H1 (cell line): ENCODE data around the gene DHTKD1. TPM values are rescaled to one million over a fixed set of nuclear protein-coding genes. Genes with fewer than 3 reads are reported as not detected.

ENCODE experiments used
- CTCF ChIA-PET: fragments of 300-600 bp; sonication (Branson Sonifier 250); formaldehyde crosslinking; loops from one replicate; lab custom pipeline; 2021; ENCODE audit not compliant: partially characterized antibody; lab: Charles Lee
- POLR2A ChIA-PET: fragments of 300-600 bp; sonication (Branson Sonifier 250); formaldehyde crosslinking; loops from one replicate; lab custom pipeline; 2021; ENCODE audit warnings: inconsistent platforms; ENCODE audit not compliant: partially characterized antibody; lab: Charles Lee
- DNase-seq, 2 experiments: peaks; one replicate each; pipeline versions ENCODE4 v3.0.0 to v3.0.0-alpha.2; 2010 to 2022; ENCODE audit warnings: low spot score in 2 of 2, low read depth in 1 of 2, mixed read lengths in 1 of 2
- FAIRE-seq: peaks from 2 replicates; lab custom pipeline; 2011; peaks lifted over from hg19 to GRCh38; lab: Jason Lieb, UNC
- H2AFZ ChIP-seq: 2 replicates; pipeline ENCODE4 v1.8.1; 2012; ENCODE audit warnings: low read length, inconsistent platforms
- H2AK5ac ChIP-seq: 2 replicates; pipeline ENCODE4 v1.6.1; 2013; ENCODE audit warnings: low read depth, low read length
- H2BK120ac ChIP-seq: replicated peaks from 2 replicates; pipeline ENCODE3; 2013; ENCODE audit warnings: low read depth, low read length, inconsistent platforms
- H2BK12ac ChIP-seq: 2 replicates; pipeline ENCODE4 v1.6.1; 2013; ENCODE audit warnings: low read depth, low read length
- H2BK15ac ChIP-seq: 2 replicates; pipeline ENCODE4 v1.6.1; 2013; ENCODE audit warnings: low read length
- H2BK20ac ChIP-seq: 2 replicates; pipeline ENCODE4 v1.6.1; 2013; ENCODE audit warnings: low read length
- H2BK5ac ChIP-seq: 2 replicates; pipeline ENCODE4 v1.6.1; 2013; ENCODE audit warnings: low read depth, low read length
- H3K14ac ChIP-seq: 2 replicates; pipeline ENCODE4 v1.6.1; 2013; ENCODE audit warnings: inconsistent platforms; ENCODE audit not compliant: insufficient read length
- H3K18ac ChIP-seq: 2 replicates; pipeline ENCODE4 v1.6.1; 2013; ENCODE audit warnings: low read length; ENCODE audit errors: extremely low read depth
- H3K23ac ChIP-seq: 2 replicates; pipeline ENCODE4 v1.6.1; 2013; ENCODE audit warnings: inconsistent platforms; ENCODE audit not compliant: insufficient read length
- H3K23me2 ChIP-seq: 2 replicates; pipeline ENCODE4 v1.6.1; 2013; ENCODE audit warnings: low read depth, low read length
- H3K27ac ChIP-seq: 2 replicates; pipeline ENCODE4 v1.6.1; 2011; ENCODE audit warnings: low read depth, low read length, inconsistent platforms
- H3K27me3 ChIP-seq, 4 experiments: replicated peaks in 1 of 4; 1 replicate in 1 of 4; 2 replicates in 3 of 4; pipeline versions ENCODE4 v1.6.1 to v1.8.1; 2011 to 2013; ENCODE audit warnings: low read length in 3 of 4, mild to moderate bottlenecking in 3 of 4, inconsistent platforms in 2 of 4, mixed read lengths in 2 of 4, moderate library complexity in 1 of 4; ENCODE audit not compliant: control insufficient read depth in 3 of 4, insufficient read depth in 3 of 4; ENCODE audit errors: extremely low read depth in 1 of 4
- H3K36me3 ChIP-seq, 4 experiments: 2 replicates each; pipeline versions ENCODE4 v1.6.1 to v1.8.1; 2011 to 2013; ENCODE audit warnings: mild to moderate bottlenecking in 4 of 4, low read length in 3 of 4, moderate library complexity in 2 of 4, control low read depth in 1 of 4, inconsistent platforms in 1 of 4; ENCODE audit not compliant: insufficient read depth in 4 of 4, control insufficient read depth in 2 of 4
- H3K4ac ChIP-seq: replicated peaks from 2 replicates; pipeline ENCODE3; 2013; ENCODE audit warnings: low read length, low read depth, mixed read lengths, inconsistent platforms; ENCODE audit not compliant: insufficient read length
- H3K4me1 ChIP-seq, 4 experiments: replicated peaks in 1 of 4; 1 replicate in 1 of 4; 2 replicates in 3 of 4; pipeline versions ENCODE4 v1.6.1 to v1.8.1; 2011 to 2013; ENCODE audit warnings: low read length in 3 of 4, inconsistent platforms in 2 of 4, mixed read lengths in 1 of 4; ENCODE audit not compliant: insufficient read depth in 4 of 4, control insufficient read depth in 3 of 4
- H3K4me2 ChIP-seq, 2 experiments: 2 replicates each; pipeline versions ENCODE4 v1.6.1 to v1.8.1; 2011 to 2013; ENCODE audit warnings: low read depth in 2 of 2, low read length in 2 of 2, control low read depth in 1 of 2, inconsistent platforms in 1 of 2, mild to moderate bottlenecking in 1 of 2; ENCODE audit not compliant: insufficient read depth in 1 of 2
- H3K4me3 ChIP-seq, 4 experiments: fragments of 200-600, 300-600 bp in 1 of 4; sonication (generic), shearing (Covaris generic), sonication (Bioruptor Twin) in 1 of 4; 2 replicates each; pipeline versions ENCODE4 v1.5.1 to v1.8.1; 2011 to 2016; ENCODE audit warnings: low read length in 4 of 4, low read depth in 3 of 4, control low read depth in 2 of 4, inconsistent platforms in 2 of 4, mild to moderate bottlenecking in 2 of 4, mixed read lengths in 1 of 4, moderate library complexity in 1 of 4; ENCODE audit not compliant: insufficient read depth in 2 of 4; ENCODE audit errors: extremely low read depth in 1 of 4
- H3K56ac ChIP-seq: replicated peaks from 2 replicates; pipeline ENCODE3; 2013; ENCODE audit warnings: low read depth, mild to moderate bottlenecking, mixed read lengths, low read length, inconsistent platforms; ENCODE audit not compliant: insufficient read length
- H3K79me1 ChIP-seq: 2 replicates; pipeline ENCODE4 v1.6.1; 2013; ENCODE audit warnings: low read depth, low read length, control low read depth
- H3K79me2 ChIP-seq, 2 experiments: 2 replicates each; pipeline versions ENCODE4 v1.6.1 to v1.8.1; 2012 to 2013; ENCODE audit warnings: low read length in 2 of 2, mild to moderate bottlenecking in 2 of 2, inconsistent platforms in 1 of 2; ENCODE audit not compliant: insufficient read depth in 2 of 2, control insufficient read depth in 1 of 2
- H3K9ac ChIP-seq, 4 experiments: replicated peaks in 1 of 4; 1 replicate in 1 of 4; 2 replicates in 3 of 4; pipeline versions ENCODE4 v1.6.1 to v1.8.1; 2011 to 2013; ENCODE audit warnings: low read depth in 3 of 4, low read length in 3 of 4, control low read depth in 2 of 4, mild to moderate bottlenecking in 2 of 4, moderate library complexity in 2 of 4, inconsistent platforms in 1 of 4; ENCODE audit errors: extremely low read depth in 1 of 4
- H3K9me3 ChIP-seq, 2 experiments: 2 replicates each; pipeline versions ENCODE4 v1.6.1 to v1.8.1; 2012 to 2013; ENCODE audit warnings: mild to moderate bottlenecking in 2 of 2, moderate library complexity in 2 of 2, control low read depth in 1 of 2, inconsistent platforms in 1 of 2, low read depth in 1 of 2, low read length in 1 of 2, mixed read lengths in 1 of 2; ENCODE audit not compliant: insufficient read depth in 2 of 2
- H4K20me1 ChIP-seq, 2 experiments: replicated peaks in 1 of 2; 2 replicates each; pipeline versions ENCODE3 to v1.8.1; 2011 to 2013; ENCODE audit warnings: inconsistent platforms in 2 of 2, low read length in 2 of 2, mild to moderate bottlenecking in 1 of 2; ENCODE audit not compliant: insufficient read depth in 2 of 2, control insufficient read depth in 1 of 2
- H4K5ac ChIP-seq: 2 replicates; pipeline ENCODE4 v1.6.1; 2013; ENCODE audit warnings: low read length, low read depth, mixed read lengths, inconsistent platforms; ENCODE audit not compliant: insufficient read length
- H4K8ac ChIP-seq: 2 replicates; pipeline ENCODE4 v1.8.0; 2013; ENCODE audit warnings: mild to moderate bottlenecking, moderate library complexity, low read length, inconsistent platforms; ENCODE audit not compliant: insufficient read depth; ENCODE audit errors: extremely low read depth
- H4K91ac ChIP-seq: replicated peaks from 2 replicates; pipeline ENCODE3; 2013; ENCODE audit warnings: low read length, mixed read lengths, inconsistent platforms; ENCODE audit not compliant: insufficient read length
- ASH2L ChIP-seq: fragments of 200-600, 300-600 bp; sonication (generic); IDR thresholded peaks from one replicate; pipeline ENCODE4 v1.7.1; 2017; ENCODE audit warnings: low read length
- CEBPB ChIP-seq: IDR thresholded peaks from 2 replicates; pipeline ENCODE4 v1.6.1; 2012; ENCODE audit warnings: low read depth, low read length
- EZH2 ChIP-seq: fragments of 200-600 bp; sonication (generic); IDR thresholded peaks from 2 replicates; pipeline ENCODE4 v1.7.1; 2012; ENCODE audit warnings: low read depth, mild to moderate bottlenecking, moderate library complexity, low read length, inconsistent platforms; ENCODE audit not compliant: severe bottlenecking
- MAX ChIP-seq: IDR thresholded peaks from 2 replicates; pipeline ENCODE4 v1.6.1; 2012; ENCODE audit warnings: inconsistent platforms
- POLR2AphosphoS5 ChIP-seq: IDR thresholded peaks from 2 replicates; pipeline ENCODE4 v1.6.1; 2011; ENCODE audit warnings: low read depth, low read length
- SUZ12 ChIP-seq: fragments of 200-600 bp; sonication (generic); IDR thresholded peaks from 2 replicates; pipeline ENCODE4 v1.6.1; 2012; ENCODE audit warnings: mild to moderate bottlenecking, inconsistent platforms, low read length, moderate library complexity, mixed read lengths
- WGBS, 2 experiments: shearing (Covaris generic) in 1 of 2; methylation state at CpG; one replicate each; pipeline versions ENCODE4 v1.1.6 to v1.1.7; 2013 to 2015; ENCODE audit warnings: low lambda C conversion rate in 2 of 2, mixed read lengths in 2 of 2, inconsistent platforms in 1 of 2, low coverage in 1 of 2, missing lambda C conversion rate in 1 of 2; ENCODE audit not compliant: insufficient replicate concordance in 2 of 2, insufficient coverage in 1 of 2, insufficient read length in 1 of 2; ENCODE audit errors: extremely low coverage in 1 of 2, missing lambda C conversion rate in 1 of 2; 5-methylcytosine and 5-hydroxymethylcytosine counted together
- polyA plus RNA-seq, 7 experiments: library from polyadenylated mRNA; depleted of rRNA in 3 of 7; stranded (reverse) in 5 of 7; unstranded in 2 of 7; fragments of >200 nt in 5 of 7; fragments of 200-250 nt in 2 of 7; gene quantifications; 1 replicate in 5 of 7; 2 replicates in 1 of 7; 4 replicates in 1 of 7; pipeline versions ENCODE4 v1.2.1 to v1.2.3, GENCODE V29; 2011 to 2013; ENCODE audit warnings: missing spikeins in 2 of 7, mixed read lengths in 2 of 7
- total RNA-seq: library from RNA; stranded (reverse); fragmentation: NEBNext Ultra II Directional; extraction: Animal tissue kit (Norgen Biotek cat#: 25700); gene quantifications from 2 replicates; pipeline ENCODE4 v1.2.1, GENCODE V29; 2021

The DHTKD1 gene
- total and polyA plus RNA-seq, 2 of the 8 experiments (the other 6 are each of a cell fraction or from before 2014, with no cell fraction given): 49.8 to 74.9 TPM

DNA sequence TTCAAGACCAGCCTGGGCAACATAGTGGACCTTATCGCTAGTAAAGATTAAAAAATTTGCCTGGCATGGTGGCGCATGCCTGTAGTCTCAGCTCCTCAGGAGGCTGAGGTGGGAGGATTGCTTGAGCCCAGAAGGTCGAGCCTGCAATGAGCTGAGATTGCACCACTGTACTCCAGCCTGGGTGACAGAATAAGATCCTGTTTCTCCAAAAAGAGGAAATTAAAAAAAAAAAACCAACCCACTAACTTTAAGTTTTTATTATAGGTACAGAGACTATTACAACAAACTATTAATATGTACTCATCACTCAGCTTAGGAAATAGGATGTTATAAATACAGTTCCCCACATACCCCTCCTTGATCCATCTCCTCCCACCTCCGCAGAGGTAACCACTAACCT lies 30.2 kb downstream of the DHTKD1 start:
- H3K27ac ChIP-seq: no peak overlapping the region
- no peaks in the 10 kb centered on the region for H3K23me2 ChIP-seq
- H2BK120ac ChIP-seq: no peak overlapping the region
- FAIRE-seq: no peak
- H2BK15ac ChIP-seq: no peak overlapping the region
- H2AK5ac ChIP-seq: no peak overlapping the region
- WGBS, 2 experiments: 97% methylated on average over 4 of the region's 4 CpGs; no CpG with 5 or more reads in 1 of the 2 experiments
- no peaks in the 10 kb centered on the region for H3K9me3 ChIP-seq
- H2BK12ac ChIP-seq: no peak overlapping the region
- no peak for DNase-seq
- H3K4me3 ChIP-seq: no peak overlapping the region
- no peak overlapping the region for H4K8ac ChIP-seq
- no peak overlapping the region for H3K18ac ChIP-seq
- H3K27me3 ChIP-seq: no peaks in the 10 kb centered on the region
- ChIA-PET CTCF (no interaction called here), POLR2A (interaction anchor here (1.2 kb wide), 1 partner anchor 11 kb away, joined by 4 read pairs; no protein-coding TSS in a partner anchor)
- H4K5ac ChIP-seq: no peak overlapping the region
- H3K4me1 ChIP-seq: no peaks in the 10 kb centered on the region
- no peaks in the 10 kb centered on the region for H3K79me1 ChIP-seq
- no peaks in the 10 kb centered on the region for H3K79me2 ChIP-seq
- H2BK5ac ChIP-seq: no peak overlapping the region
- TF ChIP-seq SUZ12 (no peak), POLR2AphosphoS5 (no peak), EZH2 (no peak), ASH2L (no peak), CEBPB (no peak), MAX (no peak)
- no peak overlapping the region for H3K23ac ChIP-seq
- H3K56ac ChIP-seq: no peak overlapping the region
- no peak overlapping the region for H3K14ac ChIP-seq
- no peak overlapping the region for H3K4ac ChIP-seq
- no peak overlapping the region for H3K4me2 ChIP-seq
- no peak overlapping the region for H2AFZ ChIP-seq
- peaks cover 0 to 2% of the 10 kb centered on the region in 2 experiments for H4K20me1 ChIP-seq
- H3K36me3 ChIP-seq: peaks cover 15 to 66% (median 49%) of the 10 kb centered on the region in 4 experiments
- H3K9ac ChIP-seq: no peak overlapping the region
- H2BK20ac ChIP-seq: no peak overlapping the region
- H4K91ac ChIP-seq: no peak overlapping the region
